HCT116 (cell line): ENCODE measurements around the gene TRRAP.

ENCODE experiments used
- CEBPB ChIP-seq: IDR thresholded peaks from 2 replicates; pipeline ENCODE4 v1.6.1; 2012; ENCODE audit warnings: low read depth
- POLR2A ChIP-seq: IDR thresholded peaks from 2 replicates; pipeline ENCODE4 v1.7.0; 2011; ENCODE audit warnings: borderline replicate concordance; ENCODE audit not compliant: insufficient read depth, insufficient read length; ENCODE audit errors: extremely low read depth
- POLR2AphosphoS5 ChIP-seq: IDR thresholded peaks from 2 replicates; pipeline ENCODE4 v1.6.1; 2011; ENCODE audit warnings: mild to moderate bottlenecking, low read depth, low read length, moderate library complexity
- TCF7L2 ChIP-seq: IDR thresholded peaks from 2 replicates; pipeline ENCODE4 v1.7.0; 2011; ENCODE audit warnings: borderline replicate concordance, inconsistent platforms; ENCODE audit not compliant: insufficient read depth, insufficient read length; ENCODE audit errors: extremely low read depth
- ZNF274 ChIP-seq: fragments of 200-500 bp; sonication (Bioruptor generic); IDR thresholded peaks from 2 replicates; pipeline ENCODE4 v1.6.1; 2014; ENCODE audit warnings: mild to moderate bottlenecking, low read depth, low read length, inconsistent platforms
- TF ChIP-seq, protein P1 (sequence below): IDR thresholded peaks from 2 replicates; pipeline ENCODE4 v1.6.1; 2012

DNA sequence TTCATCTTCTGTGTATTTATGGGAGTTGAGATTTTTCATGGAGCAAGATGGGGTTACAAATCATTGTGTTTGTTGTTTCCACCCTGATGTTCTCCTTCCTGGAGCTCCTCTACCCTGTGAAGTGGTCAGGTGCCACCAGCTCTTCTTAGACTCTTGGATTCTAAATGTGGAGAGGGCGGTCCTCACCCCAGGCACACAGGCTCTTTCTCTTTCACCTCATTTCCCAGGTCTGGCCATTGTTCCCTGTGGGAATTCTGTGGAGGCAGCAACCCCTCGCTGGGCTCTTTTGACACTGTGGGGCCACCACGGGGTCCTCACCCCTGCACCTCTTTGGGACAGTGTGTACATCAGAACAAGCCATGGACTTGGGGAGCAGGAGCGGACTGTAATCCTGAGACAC lies 95.9 kb downstream of the TRRAP start:
- no peak for TF ChIP-seq TCF7L2
- no peak for TF ChIP-seq ZNF274
- TF ChIP-seq CEBPB = no peak
- TF ChIP-seq, protein P1, sequence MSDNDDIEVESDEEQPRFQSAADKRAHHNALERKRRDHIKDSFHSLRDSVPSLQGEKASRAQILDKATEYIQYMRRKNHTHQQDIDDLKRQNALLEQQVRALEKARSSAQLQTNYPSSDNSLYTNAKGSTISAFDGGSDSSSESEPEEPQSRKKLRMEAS = no peak
- no peak for TF ChIP-seq POLR2A
- TF ChIP-seq POLR2AphosphoS5 = no peak
